ENCODE measurements around the gene GDPD5.

GDPD5 gene

GRCh38 chr11:75516140-75516539, 9.6 kb downstream of the GDPD5 start:
- DNase-seq (ENCODE audit: low read depth) = no peak

- no peak for DNase-seq (ENCODE audit: low read depth)
Observed at GRCh38 chr11:75514596-75514995, 11.1 kb downstream of the GDPD5 start.

GRCh38 chr11:75513250-75513649, 12.5 kb downstream of the GDPD5 start:
- peak; percentile 36 for DNase-seq (ENCODE audit: low read depth)

- DNase-seq (ENCODE audit: low read depth) = no peak
Observed at GRCh38 chr11:75510723-75511019, 15.1 kb downstream of the GDPD5 start.

- no peak for DNase-seq (ENCODE audit: low read depth)
Observed at GRCh38 chr11:75510004-75510722, 15.6 kb downstream of the GDPD5 start.

GRCh38 chr11:75509020-75509720, 16.6 kb downstream of the GDPD5 start:
- DNase-seq (ENCODE audit: low read depth) = no peak

GRCh38 chr11:75508051-75508561, 17.6 kb downstream of the GDPD5 start:
- DNase-seq (ENCODE audit: low read depth) = no peak

GRCh38 chr11:75507571-75507970, 18.2 kb downstream of the GDPD5 start:
- DNase-seq (ENCODE audit: low read depth) = no peak

- no peak for DNase-seq (ENCODE audit: low read depth)
Observed at GRCh38 chr11:75506827-75507226, 18.9 kb downstream of the GDPD5 start.

- no peak for DNase-seq (ENCODE audit: low read depth)
Observed at GRCh38 chr11:75505916-75506692, 19.6 kb downstream of the GDPD5 start.

GRCh38 chr11:75504501-75504900, 21.2 kb downstream of the GDPD5 start:
- DNase-seq (ENCODE audit: low read depth) = no peak

- DNase-seq (ENCODE audit: low read depth) = no peak
Observed at GRCh38 chr11:75503531-75504099, 22.1 kb downstream of the GDPD5 start.

- no peak for DNase-seq (ENCODE audit: low read depth)
Observed at GRCh38 chr11:75502138-75502537, 23.6 kb downstream of the GDPD5 start.

GRCh38 chr11:75500742-75501141, 25.0 kb downstream of the GDPD5 start:
- no peak for DNase-seq (ENCODE audit: low read depth)

GRCh38 chr11:75499423-75500190, 26.1 kb downstream of the GDPD5 start:
- peak; percentile 95 for DNase-seq (ENCODE audit: low read depth)

- DNase-seq (ENCODE audit: low read depth) = no peak
Observed at GRCh38 chr11:75498556-75499255, 27.0 kb downstream of the GDPD5 start.

GRCh38 chr11:75497788-75498409, 27.8 kb downstream of the GDPD5 start:
- DNase-seq (ENCODE audit: low read depth) = no peak

GRCh38 chr11:75496305-75496752, 29.4 kb downstream of the GDPD5 start:
- no peak for DNase-seq (ENCODE audit: low read depth)

- DNase-seq (ENCODE audit: low read depth) = no peak
Observed at GRCh38 chr11:75495749-75496304, 29.9 kb downstream of the GDPD5 start.

- no peak for DNase-seq (ENCODE audit: low read depth)
Observed at GRCh38 chr11:75493626-75494025, 32.1 kb downstream of the GDPD5 start.
